ENCODE results near the gene GLG1. TPM values are rescaled to one million over a fixed set of nuclear protein-coding genes. Genes with fewer than 3 reads are reported as not detected.

Gene GLG1
- polyA plus RNA-seq, 3 donors from 2014 or later, result 80.8 to 190 (median 86.3) TPM

DNA sequence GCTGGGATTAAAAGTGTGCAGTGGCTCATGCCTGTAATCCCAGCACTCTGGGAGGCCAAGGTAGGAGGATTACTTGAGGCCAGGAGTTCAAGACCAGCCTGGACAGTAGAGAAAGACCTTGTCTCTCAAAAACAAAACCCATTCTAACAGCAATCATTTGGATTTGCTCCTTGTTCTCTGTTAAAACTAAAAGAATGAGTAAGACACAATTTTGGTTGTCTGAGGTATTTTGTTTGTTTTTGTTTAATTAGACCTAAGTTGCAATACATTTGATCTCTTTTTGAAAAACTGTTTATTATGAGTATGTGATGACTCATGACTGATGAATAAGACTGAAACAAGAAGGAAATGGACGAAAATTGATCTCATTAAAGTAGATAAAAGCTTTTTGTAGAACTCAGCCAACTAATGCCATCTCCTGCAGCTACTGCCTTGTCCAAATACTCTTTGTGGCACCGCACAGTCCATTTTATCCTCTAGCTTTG lies 29.0 kb downstream of the GLG1 start:
- Mint-ChIP-seq H3K36me3 (no peaks in the 10 kb centered on the region), H3K4me3 (peak overlapping the region in 1 of 5 donors; percentile 17), H3K4me1 (peaks cover 60 to 79% of the 10 kb centered on the region in 2 donors), H3K27ac (peak overlapping the region in 5 of 6 donors; percentile 16 to 52 (median 40)), H3K9me3 (no peaks in the 10 kb centered on the region), H3K27me3 (ENCODE audit: low read depth in 3 of 3) (no peaks in the 10 kb centered on the region)
- no peak for DNase-seq

DNA sequence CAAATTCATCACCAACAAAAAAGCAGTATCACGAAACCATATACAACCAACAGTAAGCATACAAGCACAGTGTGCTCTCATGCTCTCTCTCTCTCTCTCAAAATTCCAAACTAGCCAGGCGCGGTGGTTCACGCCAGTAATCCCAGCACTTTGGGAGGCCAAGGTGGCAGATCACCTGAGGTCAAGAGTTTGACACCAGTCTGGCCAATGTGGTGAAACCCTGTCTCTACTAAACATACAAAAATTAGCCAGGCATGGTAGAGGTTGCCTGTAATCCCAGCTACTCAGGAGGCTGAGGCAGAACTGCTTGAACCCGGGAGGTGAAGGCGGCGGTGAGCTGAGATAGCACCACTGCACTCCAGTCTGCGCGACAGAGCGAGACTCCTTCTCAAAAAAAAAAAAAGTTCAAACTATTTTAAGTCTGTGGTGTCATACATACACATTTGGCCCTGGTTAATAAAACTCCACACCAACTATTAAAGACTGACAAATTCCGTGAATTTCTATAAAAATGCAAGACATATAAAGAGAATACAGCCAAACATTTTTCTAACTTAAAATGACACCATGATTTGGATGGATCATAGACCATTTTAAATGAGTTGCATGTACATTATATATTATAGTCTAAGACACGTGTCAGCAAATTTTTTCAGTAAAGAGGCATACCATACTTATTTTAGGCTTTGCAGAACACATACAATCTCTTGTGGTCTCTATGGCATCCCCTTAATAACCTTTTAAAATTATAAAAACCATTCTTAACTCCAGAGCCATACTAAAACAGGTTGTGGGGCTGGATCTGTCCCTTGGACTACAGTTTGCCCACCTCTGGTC lies 30.9 kb downstream of the GLG1 start:
- H3K4me1 Mint-ChIP-seq, result peaks cover 60 to 83% of the 10 kb centered on the region in 2 donors
- H3K27ac Mint-ChIP-seq, result peak overlapping the region; percentile 31 to 70 (median 52)
- H3K9me3 Mint-ChIP-seq, result no peaks in the 10 kb centered on the region
- H3K27me3 Mint-ChIP-seq (ENCODE audit: low read depth in 3 of 3), result no peaks in the 10 kb centered on the region
- no peak overlapping the region for H3K4me3 Mint-ChIP-seq
- H3K36me3 Mint-ChIP-seq, result no peaks in the 10 kb centered on the region
- no peak for DNase-seq

- H3K4me3 Mint-ChIP-seq, result no peak overlapping the region
- H3K4me1 Mint-ChIP-seq, result peaks cover 60 to 83% of the 10 kb centered on the region in 2 donors
- H3K9me3 Mint-ChIP-seq, result no peaks in the 10 kb centered on the region
- peak overlapping the region; percentile 27 to 70 (median 52) for H3K27ac Mint-ChIP-seq
- DNase-seq, result no peak
- H3K27me3 Mint-ChIP-seq (ENCODE audit: low read depth in 3 of 3), result no peaks in the 10 kb centered on the region
- H3K36me3 Mint-ChIP-seq, result no peaks in the 10 kb centered on the region
These were observed 31.6 kb downstream of the GLG1 start for GRCh38 chr16:74575175-74575806.

DNA sequence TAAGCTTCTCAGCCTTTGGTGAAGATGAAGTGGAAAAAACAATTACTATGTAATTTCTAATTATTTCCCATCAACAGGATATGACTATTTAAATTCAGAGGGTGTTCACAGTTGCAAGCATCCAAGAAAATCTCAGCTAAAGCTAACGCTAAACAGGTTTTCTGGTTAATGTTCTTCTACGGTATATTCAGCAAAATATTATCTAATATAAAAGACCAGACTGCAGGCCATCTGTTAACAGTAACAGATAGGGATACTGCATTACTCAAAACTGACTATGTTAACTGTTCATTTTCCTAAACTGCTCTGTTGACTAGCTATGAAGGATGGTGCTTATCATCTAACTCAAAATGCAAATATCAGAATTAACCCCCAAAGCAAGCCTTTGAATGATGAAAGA lies 32.8 kb downstream of the GLG1 start:
- Mint-ChIP-seq H3K4me1 (peaks cover 60 to 86% of the 10 kb centered on the region in 2 donors), H3K4me3 (no peak overlapping the region), H3K36me3 (no peaks in the 10 kb centered on the region)

DNA sequence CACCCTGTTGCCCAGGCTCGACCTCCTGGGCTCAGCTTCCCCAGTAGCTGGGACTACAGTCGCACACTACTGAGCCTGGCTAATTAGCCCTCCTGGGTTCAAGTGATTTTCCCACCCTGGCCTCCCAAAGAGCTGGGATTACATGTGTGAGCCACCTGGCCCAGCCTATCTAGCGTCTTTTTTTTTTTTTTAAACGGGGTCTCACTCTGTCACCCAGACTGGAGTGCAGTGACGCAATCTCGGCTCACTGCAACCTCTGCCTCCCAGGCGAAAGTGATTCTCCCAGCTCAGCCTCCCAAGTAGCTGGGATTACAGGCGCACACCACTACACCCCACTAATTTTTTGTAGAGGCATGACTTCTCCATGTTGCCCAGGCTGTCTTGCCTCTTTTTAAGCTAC lies 33.3 kb downstream of the GLG1 start:
- Mint-ChIP-seq H3K27ac (no peak overlapping the region), H3K36me3 (no peaks in the 10 kb centered on the region), H3K4me1 (peaks cover 61 to 87% of the 10 kb centered on the region in 2 donors), H3K27me3 (ENCODE audit: low read depth in 3 of 3) (no peaks in the 10 kb centered on the region), H3K4me3 (no peak overlapping the region), H3K9me3 (no peaks in the 10 kb centered on the region)
- DNase-seq, result no peak

More for the DNA sequence above, 32.8 kb downstream of the GLG1 start:
- no peak for DNase-seq
- no peaks in the 10 kb centered on the region for H3K9me3 Mint-ChIP-seq
- no peaks in the 10 kb centered on the region for H3K27me3 Mint-ChIP-seq (ENCODE audit: low read depth in 3 of 3)
- peak overlapping the region in 1 of 6 donors; percentile 13 for H3K27ac Mint-ChIP-seq

GRCh38 chr16:74570412-74571301 lies 36.3 kb downstream of the GLG1 start:
- DNase-seq, result no peak
- Mint-ChIP-seq H3K9me3 (no peaks in the 10 kb centered on the region), H3K27ac (peak overlapping the region; percentile 5 to 81 (median 48)), H3K27me3 (ENCODE audit: low read depth in 3 of 3) (no peaks in the 10 kb centered on the region), H3K36me3 (peaks cover 0 to 2% (median 0%) of the 10 kb centered on the region in 3 donors), H3K4me1 (peaks cover 75 to 91% of the 10 kb centered on the region in 2 donors), H3K4me3 (peak overlapping the region in 2 of 5 donors; percentile 29 to 30)

GRCh38 chr16:74568961-74569631 lies 37.8 kb downstream of the GLG1 start:
- Mint-ChIP-seq H3K27me3 (ENCODE audit: low read depth in 3 of 3) (no peaks in the 10 kb centered on the region), H3K27ac (peak overlapping the region in 1 of 6 donors; percentile 39), H3K4me1 (peaks cover 79 to 94% of the 10 kb centered on the region in 2 donors), H3K4me3 (peak overlapping the region in 1 of 5 donors; percentile 29), H3K36me3 (peaks cover 0 to 4% (median 0%) of the 10 kb centered on the region in 3 donors), H3K9me3 (no peaks in the 10 kb centered on the region)
- DNase-seq, result no peak

DNA sequence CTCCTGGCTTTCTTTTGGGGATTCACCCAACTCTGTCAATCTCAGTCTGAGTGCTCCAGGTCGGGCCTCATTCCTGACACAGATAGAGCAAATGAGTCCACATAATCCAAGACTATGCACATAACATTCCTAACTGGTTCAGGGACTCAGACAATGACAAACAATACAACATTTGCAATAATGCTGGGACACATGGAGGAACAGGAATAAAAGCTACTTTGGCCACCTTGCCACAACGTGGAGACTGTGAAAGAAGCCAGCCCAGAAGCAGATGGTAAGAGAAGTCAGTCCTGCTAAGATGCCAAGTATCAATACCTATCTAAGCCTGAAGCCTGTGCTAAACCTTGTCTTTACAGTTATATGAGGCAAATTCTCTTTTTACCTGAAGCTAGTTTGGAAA lies 39.0 kb downstream of the GLG1 start:
- Mint-ChIP-seq H3K27me3 (ENCODE audit: low read depth in 3 of 3) (no peaks in the 10 kb centered on the region), H3K4me1 (peaks cover 83 to 96% of the 10 kb centered on the region in 2 donors), H3K4me3 (peak overlapping the region in 3 of 5 donors; percentile 25 to 57 (median 47)), H3K36me3 (peaks cover 0 to 4% (median 0%) of the 10 kb centered on the region in 3 donors), H3K27ac (peak overlapping the region in 3 of 6 donors; percentile 20 to 55 (median 43)), H3K9me3 (no peaks in the 10 kb centered on the region)
- no peak for DNase-seq

DNA sequence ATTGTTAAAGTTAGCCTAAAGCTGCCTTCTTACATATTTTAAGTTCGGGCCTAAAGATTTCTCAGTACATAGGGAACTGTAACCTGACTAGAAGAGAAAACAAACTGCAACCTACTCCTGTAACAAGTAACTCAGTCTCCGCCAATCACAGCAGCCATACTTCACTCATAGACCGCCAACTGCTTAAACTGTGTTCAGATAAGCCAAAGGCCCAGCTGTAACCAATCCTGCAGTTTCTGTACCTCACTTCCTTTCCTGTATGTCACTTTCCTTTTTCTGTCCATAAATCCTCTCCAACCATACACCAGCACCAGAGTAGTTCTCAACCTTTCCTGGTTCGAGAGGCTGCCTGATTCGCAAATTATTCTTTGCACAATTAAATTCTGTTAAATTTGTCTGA lies 41.5 kb downstream of the GLG1 start:
- Mint-ChIP-seq H3K9me3 (no peaks in the 10 kb centered on the region), H3K36me3 (peaks cover 0 to 4% (median 0%) of the 10 kb centered on the region in 3 donors), H3K27ac (peak overlapping the region; percentile 12 to 84 (median 60)), H3K27me3 (ENCODE audit: low read depth in 3 of 3) (peaks cover 0 to 2% (median 0%) of the 10 kb centered on the region in 3 donors), H3K4me1 (peaks cover 89 to 96% of the 10 kb centered on the region in 2 donors), H3K4me3 (peak overlapping the region in 3 of 5 donors; percentile 7 to 54 (median 21))
- no peak for DNase-seq

GRCh38 chr16:74564451-74564984 lies 42.4 kb downstream of the GLG1 start:
- Mint-ChIP-seq H3K4me3 (peak overlapping the region; percentile 19 to 59 (median 48)), H3K4me1 (peaks cover 88 to 95% of the 10 kb centered on the region in 2 donors), H3K9me3 (no peaks in the 10 kb centered on the region), H3K27ac (peak overlapping the region; percentile 12 to 86 (median 70)), H3K27me3 (ENCODE audit: low read depth in 3 of 3) (peaks cover 0 to 2% (median 0%) of the 10 kb centered on the region in 3 donors), H3K36me3 (peaks cover 0 to 4% (median 0%) of the 10 kb centered on the region in 3 donors)
- peak in 2 of 3 donors; percentile 4 to 10 for DNase-seq

DNA sequence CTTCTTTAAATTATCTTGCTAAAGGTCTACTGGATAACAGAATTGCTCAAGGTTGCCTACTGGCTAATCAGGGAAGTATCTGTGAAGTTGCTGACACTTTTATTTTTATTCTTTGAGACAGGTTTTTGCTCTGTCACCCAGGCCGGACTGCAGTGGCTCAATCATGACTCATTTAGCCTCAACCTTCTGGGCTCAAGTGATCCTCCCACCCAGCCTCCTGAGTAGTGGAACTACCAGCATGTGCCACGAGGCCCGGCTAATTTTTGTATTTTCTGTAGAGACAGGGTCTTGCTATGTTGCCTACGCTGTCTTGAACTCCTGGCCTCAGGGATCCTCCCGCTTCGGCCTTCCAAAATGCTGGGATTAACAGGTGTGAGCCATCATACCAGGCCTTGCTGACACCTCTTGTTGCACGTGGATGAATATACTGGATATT lies 43.1 kb downstream of the GLG1 start:
- no peak for DNase-seq
- Mint-ChIP-seq H3K4me3 (peak overlapping the region in 3 of 5 donors; percentile 19 to 59 (median 48)), H3K4me1 (peaks cover 88 to 94% of the 10 kb centered on the region in 2 donors), H3K27me3 (ENCODE audit: low read depth in 3 of 3) (peaks cover 0 to 2% (median 0%) of the 10 kb centered on the region in 3 donors), H3K27ac (peak overlapping the region; percentile 12 to 86 (median 70)), H3K9me3 (no peaks in the 10 kb centered on the region), H3K36me3 (peaks cover 0 to 4% (median 0%) of the 10 kb centered on the region in 3 donors)

GRCh38 chr16:74562117-74562516 lies 44.8 kb downstream of the GLG1 start:
- Mint-ChIP-seq H3K27me3 (ENCODE audit: low read depth in 3 of 3) (peaks cover 0 to 2% (median 0%) of the 10 kb centered on the region in 3 donors), H3K4me3 (no peak overlapping the region), H3K27ac (peak overlapping the region in 3 of 6 donors; percentile 28 to 34 (median 29)), H3K9me3 (no peaks in the 10 kb centered on the region), H3K4me1 (peaks cover 82 to 86% of the 10 kb centered on the region in 2 donors), H3K36me3 (peaks cover 0 to 4% (median 0%) of the 10 kb centered on the region in 3 donors)
- no peak for DNase-seq
